ENCODE data around the gene SLC39A9. TPM values are rescaled to one million over a fixed set of nuclear protein-coding genes. Genes with fewer than 3 reads are reported as not detected.

The SLC39A9 gene
- polyA plus RNA-seq, 1 donor from 2014 or later: 88.5 TPM

GRCh38 chr14:69505338-69506240 lies 107.1 kb downstream of the SLC39A9 start:
- Histone ChIP-seq H3K79me2 (replicated peaks; ENCODE audit: insufficient read depth, low read length) (no peaks in the 10 kb centered on the region), H3K9me3 (ENCODE audit: low read length) (no peaks in the 10 kb centered on the region), H3K9ac (ENCODE audit: low read length) (no peak overlapping the region), H3K36me3 (ENCODE audit: insufficient read depth, low read length) (no peaks in the 10 kb centered on the region), H4K20me1 (ENCODE audit: insufficient read depth) (no peaks in the 10 kb centered on the region), H3K4me2 (ENCODE audit: low read length) (no peak overlapping the region), H3K4me3 (ENCODE audit: low read length) (no peak overlapping the region), H3K27ac (ENCODE audit: low read length) (no peak overlapping the region), H3K27me3 (ENCODE audit: insufficient read depth, low read depth, low read length) (no peaks in the 10 kb centered on the region), H2AFZ (ENCODE audit: low read depth, low read length) (no peak overlapping the region), H3K9me2 (ENCODE audit: insufficient read depth, low read length) (no peaks in the 10 kb centered on the region), H3F3A (ENCODE audit: insufficient read depth, low read length, poor library complexity, severe bottlenecking) (no peaks in the 10 kb centered on the region)
- TF ChIP-seq EZH2 (IDR thresholded peaks at IDR 0.05; ENCODE audit: borderline replicate concordance, insufficient read depth, low read length, poor library complexity, severe bottlenecking) (no peak), RAD21 (conservative IDR thresholded peaks at IDR 0.05) (no peak), REST (IDR thresholded peaks at IDR 0.05; ENCODE audit: borderline replicate concordance) (no peak), POLR2AphosphoS5 (IDR thresholded peaks at IDR 0.05) (no peak)

GRCh38 chr14:69506241-69506595 lies 107.7 kb downstream of the SLC39A9 start:
- Histone ChIP-seq H3K9ac (ENCODE audit: low read length) (no peak overlapping the region), H3K27ac (ENCODE audit: low read length) (no peak overlapping the region), H4K20me1 (ENCODE audit: insufficient read depth) (no peaks in the 10 kb centered on the region), H3K4me2 (ENCODE audit: low read length) (no peak overlapping the region), H2AFZ (ENCODE audit: low read depth, low read length) (no peak overlapping the region), H3K4me3 (ENCODE audit: low read length) (no peak overlapping the region), H3K27me3 (ENCODE audit: insufficient read depth, low read depth, low read length) (no peaks in the 10 kb centered on the region), H3K9me3 (ENCODE audit: low read length) (no peaks in the 10 kb centered on the region), H3K79me2 (replicated peaks; ENCODE audit: insufficient read depth, low read length) (no peaks in the 10 kb centered on the region), H3F3A (ENCODE audit: insufficient read depth, low read length, poor library complexity, severe bottlenecking) (no peaks in the 10 kb centered on the region), H3K36me3 (ENCODE audit: insufficient read depth, low read length) (no peaks in the 10 kb centered on the region), H3K9me2 (ENCODE audit: insufficient read depth, low read length) (no peaks in the 10 kb centered on the region)
- no peak for TF ChIP-seq REST (IDR thresholded peaks at IDR 0.05; ENCODE audit: borderline replicate concordance)
- no peak for TF ChIP-seq MXI1 (conservative IDR thresholded peaks at IDR 0.05; ENCODE audit: poor library complexity, severe bottlenecking)
- no peak for TF ChIP-seq CTCF (IDR thresholded peaks at IDR 0.05; ENCODE audit: poor library complexity, severe bottlenecking)
- no peak for TF ChIP-seq RAD21 (conservative IDR thresholded peaks at IDR 0.05)
- TF ChIP-seq EZH2 (IDR thresholded peaks at IDR 0.05; ENCODE audit: borderline replicate concordance, insufficient read depth, low read length, poor library complexity, severe bottlenecking): no peak
- no peak for TF ChIP-seq POLR2AphosphoS5 (IDR thresholded peaks at IDR 0.05)
- no peak for TF ChIP-seq EP300 (conservative IDR thresholded peaks at IDR 0.05; ENCODE audit: poor library complexity, severe bottlenecking)
- no peak for TF ChIP-seq SMC3 (conservative IDR thresholded peaks at IDR 0.05; ENCODE audit: poor library complexity)
- TF ChIP-seq TAF1 (IDR thresholded peaks at IDR 0.05; ENCODE audit: low read depth): no peak
